PC-9 (cell line): Measurements from ENCODE around the gene PRKAG2. TPM values are rescaled to one million over a fixed set of nuclear protein-coding genes. Genes with fewer than 3 reads are reported as not detected.

Experiments
- BruUV-seq: library from RNA; stranded (reverse); fragments of 400-500 nt; replicated peaks from 2 replicates; lab custom pipeline; 2021; lab: Mats Ljungman, UMichigan
- CTCF ChIA-PET: fragments of 300-600 bp; sonication (Branson Sonifier 250); formaldehyde crosslinking; loops from one replicate; lab custom pipeline; 2022; ENCODE audit warnings: antibody characterized with exemption; lab: Charles Lee
- POLR2A ChIA-PET: fragments of 300-600 bp; sonication (Branson Sonifier 250); formaldehyde crosslinking; loops from one replicate; lab custom pipeline; 2022; ENCODE audit warnings: antibody characterized with exemption; ENCODE audit not compliant: unreplicated experiment; lab: Charles Lee
- DNase-seq, 2 experiments: peaks; one replicate each; pipeline versions ENCODE4 v3.0.0 to v3.0.0-alpha.2; 2015 to 2022; ENCODE audit warnings: mixed read lengths in 1 of 2
- H2AFZ ChIP-seq: fragments of 200-600 bp; sonication (generic); 2 replicates; pipeline ENCODE4 v1.8.1; 2017; ENCODE audit warnings: antibody characterized with exemption
- H3F3A ChIP-seq: fragments of 200-600 bp; sonication (generic); 2 replicates; pipeline ENCODE4 v1.8.1; 2017; ENCODE audit warnings: antibody characterized with exemption, mild to moderate bottlenecking, low read depth; ENCODE audit not compliant: insufficient read depth
- H3K27ac ChIP-seq: fragments of 200-600 bp; sonication (generic); 2 replicates; pipeline ENCODE4 v1.6.1; 2016; ENCODE audit warnings: mixed run types
- H3K27me3 ChIP-seq: fragments of 200-600 bp; sonication (generic); 2 replicates; pipeline ENCODE4 v1.6.1; 2016; ENCODE audit warnings: low read depth, mixed run types; ENCODE audit not compliant: insufficient read depth
- H3K36me3 ChIP-seq: fragments of 200-600 bp; sonication (generic); 2 replicates; pipeline ENCODE4 v1.6.1; 2016; ENCODE audit warnings: low read depth, mixed run types
- H3K4me1 ChIP-seq: fragments of 200-600 bp; sonication (generic); replicated peaks from 2 replicates; pipeline ENCODE4 v1.6.1; 2016; ENCODE audit warnings: mixed run types; ENCODE audit not compliant: insufficient read depth
- H3K4me2 ChIP-seq: fragments of 200-600 bp; sonication (generic); 2 replicates; pipeline ENCODE4 v1.6.1; 2017; ENCODE audit warnings: mixed run types
- H3K4me3 ChIP-seq: fragments of 200-600 bp; sonication (generic); 2 replicates; pipeline ENCODE4 v1.6.1; 2016; ENCODE audit warnings: mixed run types
- H3K79me2 ChIP-seq: fragments of 200-600 bp; sonication (generic); 2 replicates; pipeline ENCODE4 v1.6.1; 2017; ENCODE audit warnings: low read depth, mixed run types
- H3K9me2 ChIP-seq: fragments of 200-600 bp; sonication (generic); 2 replicates; pipeline ENCODE4 v1.8.1; 2017; ENCODE audit warnings: mild to moderate bottlenecking; ENCODE audit not compliant: insufficient read depth
- H3K9me3 ChIP-seq: fragments of 200-600 bp; sonication (generic); 2 replicates; pipeline ENCODE4 v1.8.1; 2016; ENCODE audit warnings: low read depth; ENCODE audit not compliant: insufficient read depth
- H4K20me1 ChIP-seq: fragments of 200-600 bp; sonication (generic); 2 replicates; pipeline ENCODE4 v1.8.1; 2017; ENCODE audit not compliant: insufficient read depth
- EZH2 ChIP-seq: fragments of 200-600 bp; sonication (generic); IDR thresholded peaks from 2 replicates; pipeline ENCODE4 v1.8.0; 2017; ENCODE audit warnings: antibody characterized with exemption, low read depth
- intact Hi-C: fragments of 100-400 bp; cut with micrococcal nuclease; formaldehyde crosslinking; loops from one replicate; pipeline ENCODE4 v1.10.0; 2022; ENCODE audit not compliant: unreplicated experiment
- total RNA-seq: library from RNA; stranded (reverse); gene quantifications from 2 replicates; pipeline ENCODE4 v1.2.3, GENCODE V29; 2021
- TF ChIP-seq, protein P1 (sequence below): fragments of 200-600 bp; sonication (generic); conservative IDR thresholded peaks from 2 replicates; pipeline ENCODE4 v1.6.1; 2017; ENCODE audit warnings: mixed run types, antibody characterized with exemption, mild to moderate bottlenecking, moderate library complexity

Gene PRKAG2
- total RNA-seq, 1 experiment from 2014 or later, result 37.3 TPM

DNA sequence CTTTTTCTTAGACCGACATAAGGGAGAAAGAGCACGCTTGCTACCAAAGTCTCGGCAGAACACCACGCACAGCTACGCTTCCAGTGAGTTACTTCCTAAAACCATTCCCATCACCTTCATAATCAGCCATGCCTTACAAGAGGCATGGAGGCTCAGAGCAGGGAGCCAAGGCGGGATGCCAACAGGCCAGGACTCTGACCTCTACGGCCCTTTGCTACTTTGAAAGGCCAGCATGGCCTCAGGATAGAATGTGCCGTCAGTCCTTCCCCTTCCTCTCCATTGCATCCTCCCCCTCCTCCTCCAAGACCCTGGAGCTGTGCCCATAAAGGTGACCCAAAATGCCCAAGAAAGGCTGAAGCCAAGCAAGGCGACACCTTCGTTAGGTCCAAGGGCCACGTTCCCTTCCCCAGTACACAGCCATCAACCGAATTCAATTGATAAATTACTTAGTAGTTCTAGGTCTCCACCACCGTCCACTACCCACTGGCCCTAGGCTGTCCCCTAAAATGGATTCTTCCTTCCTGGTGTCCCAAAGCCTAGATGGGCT lies 5.7 kb downstream of the PRKAG2 start:
- Histone ChIP-seq H3K4me3 (no peak overlapping the region), H3K4me2 (no peak overlapping the region), H3F3A (peaks cover 9% of the 10 kb centered on the region; the same call in 1 of the 2 replicates), H2AFZ (no peak overlapping the region), H3K27ac (no peak overlapping the region), H3K36me3 (no peaks in the 10 kb centered on the region), H3K9me2 (no peaks in the 10 kb centered on the region), H3K9me3 (no peaks in the 10 kb centered on the region), H3K4me1 (peaks cover 6% of the 10 kb centered on the region; the same call in 1 of the 2 replicates), H3K27me3 (peaks cover 8% of the 10 kb centered on the region; the same call in 1 of the 2 replicates), H4K20me1 (no peaks in the 10 kb centered on the region), H3K79me2 (no peaks in the 10 kb centered on the region)
- no peak for DNase-seq
- intact Hi-C loops, result loop anchor here (5.0 to 10.0 kb wide), 2 partner anchors 296 to 559 kb away; no protein-coding TSS in a partner anchor
- BruUV-seq, result no TSS peak
- ChIA-PET POLR2A (no interaction called here), CTCF (no interaction called here)
- TF ChIP-seq EZH2, result no peak
- TF ChIP-seq, protein P1, sequence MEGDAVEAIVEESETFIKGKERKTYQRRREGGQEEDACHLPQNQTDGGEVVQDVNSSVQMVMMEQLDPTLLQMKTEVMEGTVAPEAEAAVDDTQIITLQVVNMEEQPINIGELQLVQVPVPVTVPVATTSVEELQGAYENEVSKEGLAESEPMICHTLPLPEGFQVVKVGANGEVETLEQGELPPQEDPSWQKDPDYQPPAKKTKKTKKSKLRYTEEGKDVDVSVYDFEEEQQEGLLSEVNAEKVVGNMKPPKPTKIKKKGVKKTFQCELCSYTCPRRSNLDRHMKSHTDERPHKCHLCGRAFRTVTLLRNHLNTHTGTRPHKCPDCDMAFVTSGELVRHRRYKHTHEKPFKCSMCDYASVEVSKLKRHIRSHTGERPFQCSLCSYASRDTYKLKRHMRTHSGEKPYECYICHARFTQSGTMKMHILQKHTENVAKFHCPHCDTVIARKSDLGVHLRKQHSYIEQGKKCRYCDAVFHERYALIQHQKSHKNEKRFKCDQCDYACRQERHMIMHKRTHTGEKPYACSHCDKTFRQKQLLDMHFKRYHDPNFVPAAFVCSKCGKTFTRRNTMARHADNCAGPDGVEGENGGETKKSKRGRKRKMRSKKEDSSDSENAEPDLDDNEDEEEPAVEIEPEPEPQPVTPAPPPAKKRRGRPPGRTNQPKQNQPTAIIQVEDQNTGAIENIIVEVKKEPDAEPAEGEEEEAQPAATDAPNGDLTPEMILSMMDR, result no peak

DNA sequence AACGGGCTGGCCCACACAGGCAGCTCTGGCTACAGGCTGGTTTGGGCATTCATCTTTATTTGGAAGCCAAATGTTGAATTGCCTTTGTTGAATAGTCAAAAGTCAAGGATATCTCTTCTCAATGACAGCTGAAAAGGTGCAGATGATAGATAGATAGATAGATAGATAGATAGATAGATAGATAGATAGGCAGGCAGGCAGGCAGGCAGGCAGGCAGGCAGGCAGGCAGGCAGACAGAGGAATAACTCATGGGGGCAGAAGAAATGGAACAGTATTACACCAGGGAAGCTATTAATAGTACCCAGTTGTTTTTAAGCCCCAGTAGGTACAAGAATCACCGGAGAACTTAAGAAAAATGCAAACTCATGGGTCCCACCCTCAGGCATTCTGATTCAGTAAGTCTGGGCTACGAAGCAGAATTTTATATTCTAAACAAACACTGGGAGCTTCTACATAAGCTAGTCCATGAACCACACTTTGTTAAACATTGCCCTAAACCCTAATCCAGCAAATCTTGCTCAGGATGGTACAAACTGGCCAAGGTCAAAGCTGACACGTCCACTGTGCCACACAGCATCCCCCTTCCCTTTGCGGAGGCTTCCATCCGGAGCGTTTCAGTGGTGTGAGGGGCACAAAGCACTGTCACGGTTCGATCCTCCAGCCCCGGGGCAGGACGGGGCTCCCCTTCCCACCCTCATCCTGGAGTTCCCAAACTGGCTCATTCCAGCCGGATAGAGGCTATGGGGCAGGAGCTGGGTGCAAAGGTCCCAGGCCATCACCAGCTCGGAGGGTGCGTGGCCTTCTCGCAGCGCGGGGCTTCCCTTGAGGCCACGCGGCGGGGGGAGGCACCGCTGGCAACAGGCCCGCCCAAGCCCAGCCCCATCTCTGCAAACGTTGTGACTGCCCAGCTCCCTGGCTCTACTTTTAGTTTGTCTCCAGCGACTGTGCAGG lies 6.7 kb downstream of the PRKAG2 start:
- Histone ChIP-seq H3K4me1 (peaks cover 5% of the 10 kb centered on the region; the same call in 1 of the 2 replicates), H3F3A (peaks cover 9% of the 10 kb centered on the region; the same call in 1 of the 2 replicates), H3K27me3 (peaks cover 8% of the 10 kb centered on the region; the same call in 1 of the 2 replicates), H3K27ac (no peak overlapping the region), H3K9me2 (no peaks in the 10 kb centered on the region), H3K4me2 (no peak overlapping the region), H3K4me3 (no peak overlapping the region), H3K36me3 (no peaks in the 10 kb centered on the region), H3K9me3 (no peaks in the 10 kb centered on the region), H4K20me1 (no peaks in the 10 kb centered on the region), H2AFZ (no peak overlapping the region), H3K79me2 (no peaks in the 10 kb centered on the region)
- no TSS peak for BruUV-seq
- TF ChIP-seq EZH2, result no peak
- TF ChIP-seq, protein P1, result no peak
- CTCF ChIA-PET, result interaction anchor here (0.6 kb wide), 1 partner anchor 606 kb away, joined by 3 read pairs; no protein-coding TSS in a partner anchor
- intact Hi-C loops, result loop anchor here (5.0 to 10.0 kb wide), 2 partner anchors 295 to 558 kb away; no protein-coding TSS in a partner anchor
- DNase-seq, result no peak
- POLR2A ChIA-PET, result no interaction called here

DNA sequence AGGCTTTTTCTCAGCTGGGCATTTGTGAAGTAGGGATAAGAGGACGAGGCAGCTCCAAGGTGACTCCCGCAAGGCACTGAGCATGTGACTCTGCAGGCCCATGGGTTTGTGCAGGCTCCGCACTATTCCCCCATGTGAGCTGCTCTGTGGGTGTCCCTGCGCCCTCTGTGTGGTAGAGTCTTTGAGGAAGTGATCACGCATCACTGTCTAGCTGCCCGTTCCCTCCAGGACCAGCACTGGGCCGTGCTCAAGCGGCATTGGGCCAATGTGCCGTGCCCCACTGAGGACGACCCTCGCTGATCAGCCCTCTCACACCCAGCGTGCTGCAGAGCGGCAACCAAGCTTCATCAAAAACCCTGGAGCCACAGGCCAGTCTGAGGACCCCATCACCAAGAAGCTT lies 7.5 kb downstream of the PRKAG2 start:
- POLR2A ChIA-PET, result interaction anchor here (0.5 kb wide), 1 partner anchor 22 kb away, joined by 3 read pairs; no protein-coding TSS in a partner anchor
- Histone ChIP-seq H3K9me3 (no peaks in the 10 kb centered on the region), H3K9me2 (no peaks in the 10 kb centered on the region), H3K79me2 (no peaks in the 10 kb centered on the region), H4K20me1 (no peaks in the 10 kb centered on the region), H3K4me3 (no peak overlapping the region), H3K4me1 (no peaks in the 10 kb centered on the region), H3K4me2 (no peak overlapping the region), H3K36me3 (no peaks in the 10 kb centered on the region), H3K27ac (no peak overlapping the region), H3K27me3 (peaks cover 8% of the 10 kb centered on the region; the same call in 1 of the 2 replicates), H3F3A (peaks cover under 1% of the 10 kb centered on the region; the same call in 1 of the 2 replicates), H2AFZ (no peak overlapping the region)
- no peak for DNase-seq
- intact Hi-C loops, result no loop called here
- TF ChIP-seq, protein P1, result no peak
- TF ChIP-seq EZH2, result no peak
- CTCF ChIA-PET, result no interaction called here
- BruUV-seq, result no TSS peak
